Neural crest cell (in vitro differentiated cells): ENCODE measurements around the gene ACACA. TPM values are rescaled to one million over a fixed set of nuclear protein-coding genes. Genes with fewer than 3 reads are reported as not detected.

Experiments used
- DNase-seq: peaks from one replicate; pipeline ENCODE4 v3.0.0; 2021; ENCODE audit warnings: low read depth, mixed read lengths, low spot score
- H3K27ac Mint-ChIP-seq: one replicate; pipeline ENCODE4 v1.8.0; 2021; ENCODE audit warnings: mild to moderate bottlenecking, mixed read lengths; ENCODE audit not compliant: unreplicated experiment
- H3K27me3 Mint-ChIP-seq: 2 replicates; pipeline ENCODE4 v1.8.0; 2021; ENCODE audit warnings: low read depth, mild to moderate bottlenecking, mixed read lengths
- H3K36me3 Mint-ChIP-seq: 2 replicates; pipeline ENCODE4 v1.8.0; 2021; ENCODE audit warnings: low read depth, mild to moderate bottlenecking, mixed read lengths
- H3K4me1 Mint-ChIP-seq: 2 replicates; pipeline ENCODE4 v1.8.0; 2021; ENCODE audit warnings: mixed read lengths
- H3K4me3 Mint-ChIP-seq: one replicate; pipeline ENCODE4 v1.8.0; 2021; ENCODE audit warnings: mild to moderate bottlenecking, mixed read lengths
- H3K9me3 Mint-ChIP-seq: 2 replicates; pipeline ENCODE4 v1.8.0; 2021; ENCODE audit warnings: mixed read lengths
- total RNA-seq: library from RNA; stranded (reverse); gene quantifications from 2 replicates; pipeline ENCODE4 v1.2.1, GENCODE V29; 2021
- TF ChIP-seq, protein P1 (sequence below): fragments of 200-600 bp; sonication (generic); conservative IDR thresholded peaks from 2 replicates; pipeline ENCODE4 v1.5.0; 2021; ENCODE audit warnings: antibody characterized with exemption, mild to moderate bottlenecking

ACACA gene
- total RNA-seq, 1 donor from 2014 or later: 211 TPM

DNA sequence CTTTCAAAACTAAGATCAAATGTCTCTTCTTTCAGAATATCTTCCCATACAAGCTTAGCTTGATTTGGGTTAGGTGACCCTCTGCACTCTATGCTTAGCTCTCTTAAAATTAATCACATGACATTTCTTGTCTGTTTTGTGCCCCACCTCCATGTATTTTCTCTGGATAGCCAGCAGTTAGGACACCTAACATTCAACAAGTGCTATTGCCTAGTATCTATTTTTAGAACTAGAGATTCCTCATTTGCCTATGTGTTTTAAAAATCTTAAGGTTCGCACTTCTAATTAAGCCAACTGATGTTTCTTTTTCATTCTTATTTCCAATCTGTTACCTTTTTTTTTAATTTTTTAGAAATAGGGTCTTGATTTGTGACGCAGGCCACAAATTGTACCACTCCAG is 160.6 kb downstream of the ACACA start:
- peaks cover 32% of the 10 kb centered on the region for H3K36me3 Mint-ChIP-seq
- H3K9me3 Mint-ChIP-seq: no peaks in the 10 kb centered on the region
- H3K4me1 Mint-ChIP-seq: no peaks in the 10 kb centered on the region
- no peak for DNase-seq
- H3K4me3 Mint-ChIP-seq: no peak overlapping the region
- TF ChIP-seq, protein P1, sequence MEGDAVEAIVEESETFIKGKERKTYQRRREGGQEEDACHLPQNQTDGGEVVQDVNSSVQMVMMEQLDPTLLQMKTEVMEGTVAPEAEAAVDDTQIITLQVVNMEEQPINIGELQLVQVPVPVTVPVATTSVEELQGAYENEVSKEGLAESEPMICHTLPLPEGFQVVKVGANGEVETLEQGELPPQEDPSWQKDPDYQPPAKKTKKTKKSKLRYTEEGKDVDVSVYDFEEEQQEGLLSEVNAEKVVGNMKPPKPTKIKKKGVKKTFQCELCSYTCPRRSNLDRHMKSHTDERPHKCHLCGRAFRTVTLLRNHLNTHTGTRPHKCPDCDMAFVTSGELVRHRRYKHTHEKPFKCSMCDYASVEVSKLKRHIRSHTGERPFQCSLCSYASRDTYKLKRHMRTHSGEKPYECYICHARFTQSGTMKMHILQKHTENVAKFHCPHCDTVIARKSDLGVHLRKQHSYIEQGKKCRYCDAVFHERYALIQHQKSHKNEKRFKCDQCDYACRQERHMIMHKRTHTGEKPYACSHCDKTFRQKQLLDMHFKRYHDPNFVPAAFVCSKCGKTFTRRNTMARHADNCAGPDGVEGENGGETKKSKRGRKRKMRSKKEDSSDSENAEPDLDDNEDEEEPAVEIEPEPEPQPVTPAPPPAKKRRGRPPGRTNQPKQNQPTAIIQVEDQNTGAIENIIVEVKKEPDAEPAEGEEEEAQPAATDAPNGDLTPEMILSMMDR: no peak
- H3K27ac Mint-ChIP-seq: no peak overlapping the region
- no peaks in the 10 kb centered on the region for H3K27me3 Mint-ChIP-seq

DNA sequence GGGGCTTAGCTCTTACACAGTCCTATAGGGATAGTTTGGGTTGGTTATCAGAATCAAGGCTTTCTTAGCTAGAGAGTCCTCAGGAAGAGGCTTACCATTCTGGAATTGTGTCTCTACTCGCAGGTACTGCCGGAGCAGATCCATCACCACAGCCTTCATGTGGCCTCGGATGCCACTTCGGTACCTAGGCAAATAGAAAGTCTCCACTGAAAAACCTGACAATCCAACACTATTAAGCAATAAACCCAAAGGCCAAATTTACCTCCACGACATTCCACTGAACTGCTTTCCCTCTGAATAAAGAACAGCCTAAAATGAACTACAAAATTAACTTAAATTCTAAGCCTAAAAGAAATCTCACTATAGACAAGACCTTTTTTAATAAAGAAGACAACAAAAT is 166.3 kb downstream of the ACACA start:
- peaks cover 23% of the 10 kb centered on the region for H3K36me3 Mint-ChIP-seq

DNA sequence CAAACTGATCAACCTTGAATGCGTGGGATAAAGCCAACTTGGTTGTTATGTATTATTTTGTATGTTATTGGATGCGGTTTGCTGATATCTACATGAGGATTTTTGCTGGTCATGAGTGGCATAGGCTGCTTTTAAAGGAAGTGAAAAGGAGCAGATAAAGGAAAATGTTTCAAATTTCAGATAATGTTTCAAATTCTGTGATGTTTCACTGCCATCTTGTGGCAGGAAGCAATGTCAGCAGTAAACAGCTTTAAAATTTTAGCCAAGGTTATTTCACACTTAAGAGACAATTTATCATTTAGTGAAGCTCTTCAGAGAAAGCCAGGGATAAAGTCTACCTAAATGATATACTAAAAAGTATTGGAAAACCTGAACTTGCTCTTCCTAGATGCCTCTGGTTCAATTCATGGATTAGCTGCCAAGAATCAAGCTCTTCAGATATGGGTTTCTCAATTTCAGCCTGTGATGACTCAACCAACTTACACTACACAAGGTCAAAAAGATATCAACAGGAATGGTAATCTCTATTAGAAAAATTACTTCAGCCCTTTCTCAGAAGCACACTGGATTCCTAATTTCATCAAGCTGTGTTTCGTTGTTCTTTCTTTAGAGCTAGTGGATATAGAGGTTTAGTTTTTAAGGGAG is 166.8 kb downstream of the ACACA start:
- no peaks in the 10 kb centered on the region for H3K9me3 Mint-ChIP-seq
- no peaks in the 10 kb centered on the region for H3K4me1 Mint-ChIP-seq
- H3K4me3 Mint-ChIP-seq: no peak overlapping the region
- no peak for DNase-seq
- H3K27ac Mint-ChIP-seq: no peak overlapping the region
- no peaks in the 10 kb centered on the region for H3K27me3 Mint-ChIP-seq
- peaks cover 25% of the 10 kb centered on the region for H3K36me3 Mint-ChIP-seq
- TF ChIP-seq, protein P1: peak; percentile 78

More for the DNA sequence above, 166.3 kb downstream of the ACACA start:
- Mint-ChIP-seq H3K9me3 (no peaks in the 10 kb centered on the region), H3K27me3 (no peaks in the 10 kb centered on the region), H3K4me1 (no peaks in the 10 kb centered on the region), H3K27ac (no peak overlapping the region), H3K4me3 (no peak overlapping the region)
- no peak for DNase-seq
- TF ChIP-seq, protein P1: no peak

DNA sequence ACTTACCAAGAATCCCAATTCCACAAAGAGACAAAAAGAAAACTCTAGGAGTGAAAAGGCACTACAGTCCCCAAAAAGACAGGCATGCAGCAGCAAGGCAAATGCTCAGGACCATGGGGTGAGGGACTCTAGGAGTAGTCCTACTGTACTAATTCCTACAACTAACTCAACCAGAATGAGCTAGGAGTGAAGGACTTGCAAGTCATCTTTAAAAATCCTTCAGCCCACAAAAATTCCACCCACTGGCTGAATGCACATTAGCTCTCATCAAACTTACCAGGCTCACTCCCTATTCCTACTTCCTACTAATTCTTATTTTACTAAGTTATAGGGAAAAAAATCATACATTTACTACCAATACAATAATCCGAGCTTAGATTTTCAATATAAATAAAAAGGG is 172.5 kb downstream of the ACACA start:
- Mint-ChIP-seq H3K27ac (no peak overlapping the region), H3K27me3 (peaks cover 2% of the 10 kb centered on the region), H3K4me1 (peaks cover 9% of the 10 kb centered on the region), H3K36me3 (peaks cover 26% of the 10 kb centered on the region), H3K4me3 (no peak overlapping the region), H3K9me3 (no peaks in the 10 kb centered on the region)
- no peak for DNase-seq
- TF ChIP-seq, protein P1: no peak

DNA sequence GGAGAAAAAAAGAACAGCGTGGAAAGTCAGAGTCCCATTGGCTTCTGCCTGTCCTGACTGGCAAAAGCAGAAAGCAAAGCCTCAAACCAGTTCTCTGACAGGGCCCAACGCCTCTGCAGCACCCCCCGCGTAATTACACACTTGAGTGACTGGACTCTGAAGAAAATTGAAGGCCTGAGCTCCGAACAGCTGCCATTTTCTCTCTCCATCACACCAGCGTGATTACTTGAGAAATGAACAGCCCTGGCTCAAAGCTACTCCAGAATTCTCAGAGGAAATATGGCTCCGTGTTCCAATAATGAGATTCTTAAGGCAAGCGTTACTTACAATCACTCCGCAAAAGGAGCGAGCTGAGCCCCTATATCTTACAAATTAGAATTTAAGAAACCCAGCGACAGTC is 173.6 kb downstream of the ACACA start:
- no peak overlapping the region for H3K4me3 Mint-ChIP-seq
- H3K27ac Mint-ChIP-seq: no peak overlapping the region
- TF ChIP-seq, protein P1: no peak
- no peaks in the 10 kb centered on the region for H3K9me3 Mint-ChIP-seq
- peaks cover 9% of the 10 kb centered on the region for H3K4me1 Mint-ChIP-seq
- peaks cover 32% of the 10 kb centered on the region for H3K36me3 Mint-ChIP-seq
- DNase-seq: no peak
- H3K27me3 Mint-ChIP-seq: peaks cover 9% of the 10 kb centered on the region
